Astrocyte (in vitro differentiated cells and primary cell): Measurements from ENCODE around the gene MSRB3. TPM values are rescaled to one million over a fixed set of nuclear protein-coding genes. Genes with fewer than 3 reads are reported as not detected.

Source experiments
- DNase-seq: peaks from one replicate; pipeline ENCODE4 v3.0.0-alpha.2; 2010; ENCODE audit warnings: low read depth
- FAIRE-seq: peaks from 2 replicates; lab custom pipeline; 2011; peaks lifted over from hg19 to GRCh38; lab: Jason Lieb, UNC
- H2AFZ ChIP-seq: 2 replicates; pipeline ENCODE4 v1.6.0; 2012; ENCODE audit warnings: low read depth, low read length, inconsistent platforms
- H3K27ac ChIP-seq: 2 replicates; pipeline ENCODE4 v1.5.1; 2011; ENCODE audit warnings: low read depth, low read length, inconsistent platforms
- H3K27me3 ChIP-seq: 2 replicates; pipeline ENCODE4 v1.6.0; 2011; ENCODE audit warnings: low read length, inconsistent platforms; ENCODE audit not compliant: insufficient read depth
- H3K36me3 ChIP-seq: 2 replicates; pipeline ENCODE4 v1.5.1; 2011; ENCODE audit warnings: low read length, inconsistent platforms; ENCODE audit not compliant: insufficient read depth
- H3K4me1 ChIP-seq: 2 replicates; pipeline ENCODE4 v1.5.1; 2011; ENCODE audit warnings: low read length, inconsistent platforms; ENCODE audit not compliant: insufficient read depth
- H3K4me2 ChIP-seq: 2 replicates; pipeline ENCODE4 v1.6.0; 2012; ENCODE audit warnings: low read length, inconsistent platforms
- H3K4me3 ChIP-seq: 2 replicates; pipeline ENCODE4 v1.5.1; 2011; ENCODE audit warnings: low read depth, mild to moderate bottlenecking, low read length, inconsistent platforms; ENCODE audit not compliant: insufficient read depth
- H3K79me2 ChIP-seq: 2 replicates; pipeline ENCODE4 v1.6.0; 2012; ENCODE audit warnings: mild to moderate bottlenecking, low read length, inconsistent platforms; ENCODE audit not compliant: insufficient read depth
- H3K9ac ChIP-seq: 2 replicates; pipeline ENCODE4 v1.6.0; 2012; ENCODE audit warnings: mild to moderate bottlenecking, low read length, inconsistent platforms
- H3K9me3 ChIP-seq: 2 replicates; pipeline ENCODE4 v1.5.1; 2012; ENCODE audit warnings: low read depth, mild to moderate bottlenecking, low read length, inconsistent platforms; ENCODE audit not compliant: insufficient read depth
- H4K20me1 ChIP-seq: 2 replicates; pipeline ENCODE4 v1.6.0; 2012; ENCODE audit warnings: low read length, inconsistent platforms; ENCODE audit not compliant: insufficient read depth
- H3K27ac Mint-ChIP-seq: one replicate; pipeline ENCODE4 v1.8.0; 2021; ENCODE audit warnings: mild to moderate bottlenecking, mixed read lengths; ENCODE audit not compliant: unreplicated experiment
- H3K27me3 Mint-ChIP-seq: one replicate; pipeline ENCODE4 v1.8.0; 2021; ENCODE audit warnings: low read depth, mixed read lengths; ENCODE audit not compliant: unreplicated experiment
- H3K36me3 Mint-ChIP-seq: one replicate; pipeline ENCODE4 v1.8.0; 2021; ENCODE audit warnings: low read depth, mixed read lengths; ENCODE audit not compliant: unreplicated experiment
- H3K4me1 Mint-ChIP-seq: one replicate; pipeline ENCODE4 v1.8.0; 2021; ENCODE audit warnings: low read depth, mixed read lengths; ENCODE audit not compliant: unreplicated experiment
- H3K4me3 Mint-ChIP-seq: one replicate; pipeline ENCODE4 v1.8.0; 2021; ENCODE audit warnings: mild to moderate bottlenecking, moderate library complexity, mixed read lengths; ENCODE audit not compliant: unreplicated experiment
- H3K9me3 Mint-ChIP-seq: one replicate; pipeline ENCODE4 v1.8.0; 2021; ENCODE audit warnings: mild to moderate bottlenecking, mixed read lengths; ENCODE audit not compliant: unreplicated experiment
- EZH2 ChIP-seq: IDR thresholded peaks from 2 replicates; pipeline ENCODE4 v1.6.1; 2012; ENCODE audit warnings: mild to moderate bottlenecking, low read length, inconsistent platforms; ENCODE audit not compliant: insufficient read depth
- total RNA-seq: library from RNA; stranded (reverse); gene quantifications from 2 replicates; pipeline ENCODE4 v1.2.1, GENCODE V29; 2021
- TF ChIP-seq, protein P1 (sequence below): IDR thresholded peaks from 2 replicates; pipeline ENCODE4 v1.5.1; 2011; ENCODE audit warnings: low read depth, mild to moderate bottlenecking, inconsistent platforms, low read length, moderate library complexity; ENCODE audit not compliant: insufficient read depth

The MSRB3 gene
- total RNA-seq, 1 donor from 2014 or later: 73.0 TPM

- H3K27me3 Mint-ChIP-seq: no peaks in the 10 kb centered on the region
- H2AFZ ChIP-seq: no peak overlapping the region
- H3K36me3 Mint-ChIP-seq: no peaks in the 10 kb centered on the region
- FAIRE-seq (no peak), DNase-seq (peak; percentile 19)
- no peak overlapping the region for H3K27ac ChIP-seq
- H3K4me2 ChIP-seq: no peak overlapping the region
- H3K79me2 ChIP-seq: no peaks in the 10 kb centered on the region
- no peaks in the 10 kb centered on the region for H3K4me1 ChIP-seq
- no peak overlapping the region for H3K9ac ChIP-seq
- no peaks in the 10 kb centered on the region for H3K9me3 Mint-ChIP-seq
- no peak for TF ChIP-seq EZH2
- TF ChIP-seq, protein P1, sequence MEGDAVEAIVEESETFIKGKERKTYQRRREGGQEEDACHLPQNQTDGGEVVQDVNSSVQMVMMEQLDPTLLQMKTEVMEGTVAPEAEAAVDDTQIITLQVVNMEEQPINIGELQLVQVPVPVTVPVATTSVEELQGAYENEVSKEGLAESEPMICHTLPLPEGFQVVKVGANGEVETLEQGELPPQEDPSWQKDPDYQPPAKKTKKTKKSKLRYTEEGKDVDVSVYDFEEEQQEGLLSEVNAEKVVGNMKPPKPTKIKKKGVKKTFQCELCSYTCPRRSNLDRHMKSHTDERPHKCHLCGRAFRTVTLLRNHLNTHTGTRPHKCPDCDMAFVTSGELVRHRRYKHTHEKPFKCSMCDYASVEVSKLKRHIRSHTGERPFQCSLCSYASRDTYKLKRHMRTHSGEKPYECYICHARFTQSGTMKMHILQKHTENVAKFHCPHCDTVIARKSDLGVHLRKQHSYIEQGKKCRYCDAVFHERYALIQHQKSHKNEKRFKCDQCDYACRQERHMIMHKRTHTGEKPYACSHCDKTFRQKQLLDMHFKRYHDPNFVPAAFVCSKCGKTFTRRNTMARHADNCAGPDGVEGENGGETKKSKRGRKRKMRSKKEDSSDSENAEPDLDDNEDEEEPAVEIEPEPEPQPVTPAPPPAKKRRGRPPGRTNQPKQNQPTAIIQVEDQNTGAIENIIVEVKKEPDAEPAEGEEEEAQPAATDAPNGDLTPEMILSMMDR: no peak
- no peaks in the 10 kb centered on the region for H3K36me3 ChIP-seq
- H3K4me3 Mint-ChIP-seq: no peak overlapping the region
- H3K27ac Mint-ChIP-seq: no peak overlapping the region
- H3K4me1 Mint-ChIP-seq: no peaks in the 10 kb centered on the region
- no peaks in the 10 kb centered on the region for H3K9me3 ChIP-seq
- no peaks in the 10 kb centered on the region for H3K27me3 ChIP-seq
- H3K4me3 ChIP-seq: no peak overlapping the region
- no peaks in the 10 kb centered on the region for H4K20me1 ChIP-seq
Observed at GRCh38 chr12:65248656-65249633, 29.5 kb upstream of the MSRB3 start.

DNA sequence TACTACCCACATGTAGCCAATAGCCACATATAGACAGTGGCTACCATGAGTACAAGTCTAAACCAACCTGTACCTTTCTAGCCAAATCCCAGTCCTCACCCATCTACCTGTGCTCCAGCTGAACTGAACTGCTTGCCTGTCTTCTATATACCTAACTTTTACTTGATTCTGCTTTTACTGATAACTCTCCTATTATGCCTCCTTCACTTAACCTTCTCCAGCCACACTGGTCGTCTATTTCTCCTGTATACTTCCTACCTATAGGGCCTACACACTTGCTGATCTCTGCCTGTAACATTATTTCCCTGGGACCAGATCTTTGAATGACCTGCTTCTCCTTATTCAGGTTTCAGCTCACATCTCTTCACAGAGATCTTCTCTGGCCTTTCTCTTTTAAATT is 26.0 kb upstream of the MSRB3 start:
- H3K9ac ChIP-seq: no peak overlapping the region
- no peak overlapping the region for H2AFZ ChIP-seq
- no peaks in the 10 kb centered on the region for H3K36me3 ChIP-seq
- H3K9me3 ChIP-seq: no peaks in the 10 kb centered on the region
- Mint-ChIP-seq H3K27ac (no peak overlapping the region), H3K36me3 (no peaks in the 10 kb centered on the region), H3K27me3 (no peaks in the 10 kb centered on the region), H3K4me3 (no peak overlapping the region), H3K4me1 (no peaks in the 10 kb centered on the region), H3K9me3 (no peaks in the 10 kb centered on the region)
- DNase-seq: no peak
- H3K4me1 ChIP-seq: no peaks in the 10 kb centered on the region
- H3K4me3 ChIP-seq: no peak overlapping the region
- no peak for TF ChIP-seq EZH2
- TF ChIP-seq, protein P1: no peak
- no peak for FAIRE-seq
- no peaks in the 10 kb centered on the region for H3K79me2 ChIP-seq
- H3K27ac ChIP-seq: no peak overlapping the region
- no peaks in the 10 kb centered on the region for H3K27me3 ChIP-seq
- H3K4me2 ChIP-seq: no peak overlapping the region
- no peaks in the 10 kb centered on the region for H4K20me1 ChIP-seq

DNA sequence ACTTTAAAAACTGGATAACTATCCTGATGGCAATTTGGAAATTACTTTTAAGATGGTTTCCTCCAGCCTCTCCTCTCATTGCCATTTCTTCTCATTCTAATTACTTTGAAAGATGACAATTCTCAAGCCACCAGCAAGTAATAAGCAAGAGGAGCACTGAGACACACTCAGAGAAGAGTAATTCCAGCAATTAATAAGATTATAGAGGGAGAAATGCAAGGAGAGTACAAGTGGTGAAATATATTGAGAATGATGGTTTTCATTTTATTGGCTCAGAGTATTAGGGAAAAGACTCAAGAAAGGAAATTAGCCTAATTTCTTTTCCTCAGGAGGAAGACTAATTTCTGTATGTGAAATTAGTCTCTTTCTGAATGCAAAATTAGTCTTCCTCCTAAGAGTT is 20.5 kb upstream of the MSRB3 start:
- Mint-ChIP-seq H3K4me1 (no peaks in the 10 kb centered on the region), H3K27ac (no peak overlapping the region), H3K27me3 (no peaks in the 10 kb centered on the region), H3K36me3 (no peaks in the 10 kb centered on the region), H3K4me3 (no peak overlapping the region), H3K9me3 (no peaks in the 10 kb centered on the region)
- TF ChIP-seq, protein P1: no peak
- no peak for TF ChIP-seq EZH2
- H3K27me3 ChIP-seq: no peaks in the 10 kb centered on the region
- no peaks in the 10 kb centered on the region for H4K20me1 ChIP-seq
- no peak overlapping the region for H3K4me3 ChIP-seq
- no peaks in the 10 kb centered on the region for H3K4me1 ChIP-seq
- H3K4me2 ChIP-seq: no peak overlapping the region
- FAIRE-seq: no peak
- H3K36me3 ChIP-seq: no peaks in the 10 kb centered on the region
- H2AFZ ChIP-seq: no peak overlapping the region
- no peaks in the 10 kb centered on the region for H3K79me2 ChIP-seq
- no peak for DNase-seq
- no peaks in the 10 kb centered on the region for H3K9me3 ChIP-seq
- H3K9ac ChIP-seq: no peak overlapping the region
- no peak overlapping the region for H3K27ac ChIP-seq
